ENCODE results near the gene ITGA11.

The ITGA11 gene

DNA sequence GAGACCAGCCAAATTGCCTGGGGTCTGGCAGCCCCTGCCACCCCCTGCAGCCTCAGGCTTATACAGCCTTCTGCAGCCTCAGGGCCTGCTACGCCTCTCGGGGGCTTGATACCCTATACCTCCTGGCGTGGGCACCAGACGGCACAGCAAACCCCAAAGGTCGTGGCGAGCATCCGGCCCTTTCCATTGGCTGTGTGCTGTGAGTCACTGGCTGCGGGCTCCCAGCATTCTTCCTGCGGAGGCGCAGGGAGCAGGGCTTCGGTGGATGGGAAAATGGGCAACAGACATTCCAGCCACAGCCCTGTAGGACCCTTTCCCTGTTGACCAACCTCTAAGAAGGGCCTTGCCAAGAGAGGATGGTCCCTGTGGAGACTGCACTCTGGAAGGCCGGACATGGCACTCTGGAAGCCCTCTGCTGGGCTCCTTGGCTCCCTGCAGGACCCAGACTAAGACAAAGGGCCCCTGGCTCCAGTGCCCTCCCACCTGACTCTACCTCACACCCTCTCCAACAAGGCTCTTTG lies 59.6 kb downstream of the ITGA11 start:
- Histone ChIP-seq H3K4me1 (ENCODE audit: insufficient read depth, low read length, severe bottlenecking) (no peaks in the 10 kb centered on the region), H3K36me3 (ENCODE audit: insufficient read depth, low read length) (no peaks in the 10 kb centered on the region), H2AFZ (ENCODE audit: low read length) (no peak overlapping the region), H3K27ac (ENCODE audit: low read depth, low read length, poor library complexity, severe bottlenecking) (no peak overlapping the region), H3K9ac (ENCODE audit: low read length) (no peak overlapping the region), H3K79me2 (ENCODE audit: insufficient read depth, low read length) (no peaks in the 10 kb centered on the region), H3K9me2 (ENCODE audit: low read depth, low read length) (no peaks in the 10 kb centered on the region), H3K4me2 (ENCODE audit: low read length) (no peak overlapping the region), H3F3A (ENCODE audit: insufficient read depth, low read length) (no peaks in the 10 kb centered on the region), H3K27me3 (ENCODE audit: insufficient read depth, low read length) (peaks cover 6% of the 10 kb centered on the region; the same call in 1 of the 2 replicates), H3K4me3 (ENCODE audit: low read depth, low read length, poor library complexity, severe bottlenecking) (no peak overlapping the region), H3K9me3 (ENCODE audit: low read length) (no peaks in the 10 kb centered on the region), H4K20me1 (ENCODE audit: insufficient read depth, low read length) (no peaks in the 10 kb centered on the region)
- TF ChIP-seq EZH2 (IDR thresholded peaks at IDR 0.05; ENCODE audit: borderline replicate concordance, low read length) (no peak), CTCF (IDR thresholded peaks at IDR 0.05; ENCODE audit: low read length) (no peak; the same call in 1 of the 2 replicates)

- TF ChIP-seq EZH2 (IDR thresholded peaks at IDR 0.05; ENCODE audit: borderline replicate concordance, low read length) (no peak), CTCF (IDR thresholded peaks at IDR 0.05; ENCODE audit: low read length) (no peak)
- Histone ChIP-seq H2AFZ (ENCODE audit: low read length) (no peak overlapping the region), H4K20me1 (ENCODE audit: insufficient read depth, low read length) (no peaks in the 10 kb centered on the region), H3F3A (ENCODE audit: insufficient read depth, low read length) (no peaks in the 10 kb centered on the region), H3K4me1 (ENCODE audit: insufficient read depth, low read length, severe bottlenecking) (no peaks in the 10 kb centered on the region), H3K4me2 (ENCODE audit: low read length) (no peak overlapping the region), H3K36me3 (ENCODE audit: insufficient read depth, low read length) (no peaks in the 10 kb centered on the region), H3K27ac (ENCODE audit: low read depth, low read length, poor library complexity, severe bottlenecking) (no peak overlapping the region), H3K9ac (ENCODE audit: low read length) (no peak overlapping the region), H3K4me3 (ENCODE audit: low read depth, low read length, poor library complexity, severe bottlenecking) (no peak overlapping the region), H3K9me2 (ENCODE audit: low read depth, low read length) (no peaks in the 10 kb centered on the region), H3K27me3 (ENCODE audit: insufficient read depth, low read length) (peaks cover 6% of the 10 kb centered on the region; the same call in 1 of the 2 replicates), H3K9me3 (ENCODE audit: low read length) (no peaks in the 10 kb centered on the region), H3K79me2 (ENCODE audit: insufficient read depth, low read length) (no peaks in the 10 kb centered on the region)
Measured at GRCh38 chr15:68371851-68372250, 60.1 kb downstream of the ITGA11 start.

DNA sequence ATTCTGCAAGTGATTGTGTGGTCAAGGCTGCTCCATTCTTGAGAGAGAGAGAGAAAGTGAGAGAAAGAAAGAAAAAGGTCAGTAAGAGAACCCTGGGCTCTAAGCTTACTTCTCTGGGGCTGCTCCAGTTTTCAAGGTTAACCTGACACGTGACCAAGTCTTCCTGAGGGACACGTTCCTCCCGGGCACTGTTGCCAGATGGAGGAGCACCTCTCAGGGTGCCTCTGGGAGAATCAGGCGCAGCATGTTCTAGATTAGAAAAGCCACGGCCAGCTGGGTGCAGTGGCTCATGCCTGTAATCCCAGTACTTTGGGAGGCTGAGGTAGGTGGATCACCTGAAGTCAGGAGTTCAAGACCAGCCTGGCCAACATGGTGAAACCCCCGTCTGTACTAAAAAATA lies 60.8 kb downstream of the ITGA11 start:
- no peak overlapping the region for H3K27ac ChIP-seq (ENCODE audit: low read depth, low read length, poor library complexity, severe bottlenecking)
- H2AFZ ChIP-seq (ENCODE audit: low read length) = no peak overlapping the region
- H3K9ac ChIP-seq (ENCODE audit: low read length) = no peak overlapping the region
- no peaks in the 10 kb centered on the region for H3F3A ChIP-seq (ENCODE audit: insufficient read depth, low read length)
- no peak overlapping the region for H3K4me2 ChIP-seq (ENCODE audit: low read length)
- no peaks in the 10 kb centered on the region for H3K9me3 ChIP-seq (ENCODE audit: low read length)
- H3K36me3 ChIP-seq (ENCODE audit: insufficient read depth, low read length) = no peaks in the 10 kb centered on the region
- no peaks in the 10 kb centered on the region for H3K79me2 ChIP-seq (ENCODE audit: insufficient read depth, low read length)
- TF ChIP-seq CTCF (IDR thresholded peaks at IDR 0.05; ENCODE audit: low read length) (no peak), EZH2 (IDR thresholded peaks at IDR 0.05; ENCODE audit: borderline replicate concordance, low read length) (no peak)
- H3K27me3 ChIP-seq (ENCODE audit: insufficient read depth, low read length) = peaks cover 6% of the 10 kb centered on the region; the same call in 1 of the 2 replicates
- H4K20me1 ChIP-seq (ENCODE audit: insufficient read depth, low read length) = no peaks in the 10 kb centered on the region
- no peaks in the 10 kb centered on the region for H3K4me1 ChIP-seq (ENCODE audit: insufficient read depth, low read length, severe bottlenecking)
- H3K9me2 ChIP-seq (ENCODE audit: low read depth, low read length) = no peaks in the 10 kb centered on the region
- H3K4me3 ChIP-seq (ENCODE audit: low read depth, low read length, poor library complexity, severe bottlenecking) = no peak overlapping the region

Data from OCI-LY1 (cell line).